Activated naive CD8-positive, alpha-beta T cell treated with anti-CD3 and anti-CD28 coated beads for 36 hours (primary cell): ENCODE measurements around the gene PBX1. TPM values are rescaled to one million over a fixed set of nuclear protein-coding genes. Genes with fewer than 3 reads are reported as not detected.
"Not testable (repeated sequence)": the region's sequence is repeated elsewhere in the genome, so short reads cannot be mapped to it uniquely, and the experiment has no call there.

Experiments
- DNase-seq: peaks from one replicate; pipeline ENCODE4 v3.0.0; 2021
- H3K27ac Mint-ChIP-seq: one replicate; pipeline ENCODE4 v1.8.0; 2022; ENCODE audit warnings: mild to moderate bottlenecking, moderate library complexity, mixed read lengths
- H3K27me3 Mint-ChIP-seq: one replicate; pipeline ENCODE4 v1.8.0; 2022; ENCODE audit warnings: mild to moderate bottlenecking, mixed read lengths
- H3K36me3 Mint-ChIP-seq: one replicate; pipeline ENCODE4 v1.8.0; 2021; ENCODE audit warnings: mild to moderate bottlenecking, mixed read lengths
- H3K4me1 Mint-ChIP-seq: one replicate; pipeline ENCODE4 v1.8.0; 2021; ENCODE audit warnings: mixed read lengths
- H3K4me3 Mint-ChIP-seq: one replicate; pipeline ENCODE4 v1.8.0; 2022; ENCODE audit warnings: mild to moderate bottlenecking, moderate library complexity, mixed read lengths
- H3K9me3 Mint-ChIP-seq: one replicate; pipeline ENCODE4 v1.8.0; 2022; ENCODE audit warnings: mixed read lengths
- total RNA-seq, 2 experiments: library from RNA; stranded (reverse); gene quantifications; one replicate each; pipeline ENCODE4 v1.2.3, GENCODE V29; 2021

The PBX1 gene
- total RNA-seq, 2 experiments from 2014 or later: 0.04 TPM; not detected in 1

GRCh38 chr1:164591858-164592257 lies 32.9 kb downstream of the PBX1 start:
- no peak for DNase-seq
- Mint-ChIP-seq H3K27ac (no peak overlapping the region), H3K4me1 (no peaks in the 10 kb centered on the region), H3K36me3 (no peaks in the 10 kb centered on the region), H3K4me3 (no peak overlapping the region), H3K27me3 (peaks cover 29% of the 10 kb centered on the region), H3K9me3 (no peaks in the 10 kb centered on the region)

GRCh38 chr1:164592634-164593033 lies 33.6 kb downstream of the PBX1 start:
- H3K4me1 Mint-ChIP-seq: no peaks in the 10 kb centered on the region
- H3K9me3 Mint-ChIP-seq: no peaks in the 10 kb centered on the region
- no peaks in the 10 kb centered on the region for H3K36me3 Mint-ChIP-seq
- DNase-seq: no peak
- no peak overlapping the region for H3K4me3 Mint-ChIP-seq
- peaks cover 27% of the 10 kb centered on the region for H3K27me3 Mint-ChIP-seq
- H3K27ac Mint-ChIP-seq: no peak overlapping the region

GRCh38 chr1:164595212-164595611 lies 36.2 kb downstream of the PBX1 start:
- Mint-ChIP-seq H3K36me3 (no peaks in the 10 kb centered on the region), H3K4me3 (no peak overlapping the region), H3K27me3 (peaks cover 10% of the 10 kb centered on the region), H3K27ac (no peak overlapping the region), H3K9me3 (no peaks in the 10 kb centered on the region), H3K4me1 (no peaks in the 10 kb centered on the region)
- no peak for DNase-seq

GRCh38 chr1:164596172-164596571 lies 37.2 kb downstream of the PBX1 start:
- H3K27me3 Mint-ChIP-seq: peaks cover 8% of the 10 kb centered on the region

GRCh38 chr1:164598719-164599118 lies 39.7 kb downstream of the PBX1 start:
- Mint-ChIP-seq H3K9me3 (no peaks in the 10 kb centered on the region), H3K4me3 (no peak overlapping the region), H3K4me1 (no peaks in the 10 kb centered on the region), H3K27me3 (peaks cover 8% of the 10 kb centered on the region), H3K27ac (no peak overlapping the region), H3K36me3 (no peaks in the 10 kb centered on the region)
- no peak for DNase-seq

More at GRCh38 chr1:164596172-164596571, 37.2 kb downstream of the PBX1 start:
- H3K36me3 Mint-ChIP-seq: no peaks in the 10 kb centered on the region
- H3K9me3 Mint-ChIP-seq: no peaks in the 10 kb centered on the region
- H3K4me1 Mint-ChIP-seq: no peaks in the 10 kb centered on the region
- H3K27ac Mint-ChIP-seq: no peak overlapping the region
- H3K4me3 Mint-ChIP-seq: no peak overlapping the region
- DNase-seq: no peak

GRCh38 chr1:164599272-164599671 lies 40.3 kb downstream of the PBX1 start:
- DNase-seq: no peak
- H3K27ac Mint-ChIP-seq: no peak overlapping the region
- H3K36me3 Mint-ChIP-seq: no peaks in the 10 kb centered on the region
- no peaks in the 10 kb centered on the region for H3K9me3 Mint-ChIP-seq
- peaks cover 8% of the 10 kb centered on the region for H3K27me3 Mint-ChIP-seq
- H3K4me3 Mint-ChIP-seq: no peak overlapping the region
- H3K4me1 Mint-ChIP-seq: no peaks in the 10 kb centered on the region

- DNase-seq: no peak
- H3K4me3 Mint-ChIP-seq: no peak overlapping the region
These were observed 42.6 kb downstream of the PBX1 start for GRCh38 chr1:164601399-164602100.

GRCh38 chr1:164602101-164602422 lies 43.1 kb downstream of the PBX1 start:
- H3K27me3 Mint-ChIP-seq: peaks cover 8% of the 10 kb centered on the region
- DNase-seq: no peak
- H3K4me1 Mint-ChIP-seq: no peaks in the 10 kb centered on the region
- H3K27ac Mint-ChIP-seq: no peak overlapping the region
- H3K4me3 Mint-ChIP-seq: no peak overlapping the region
- no peaks in the 10 kb centered on the region for H3K36me3 Mint-ChIP-seq
- no peaks in the 10 kb centered on the region for H3K9me3 Mint-ChIP-seq

More at GRCh38 chr1:164601399-164602100, 42.6 kb downstream of the PBX1 start:
- Mint-ChIP-seq H3K27ac (no peak overlapping the region), H3K9me3 (no peaks in the 10 kb centered on the region), H3K4me1 (no peaks in the 10 kb centered on the region), H3K36me3 (no peaks in the 10 kb centered on the region), H3K27me3 (peaks cover 8% of the 10 kb centered on the region)

GRCh38 chr1:164602480-164603093 lies 43.6 kb downstream of the PBX1 start:
- H3K4me1 Mint-ChIP-seq: no peaks in the 10 kb centered on the region
- no peak overlapping the region for H3K4me3 Mint-ChIP-seq
- H3K9me3 Mint-ChIP-seq: no peaks in the 10 kb centered on the region
- H3K36me3 Mint-ChIP-seq: no peaks in the 10 kb centered on the region
- peaks cover 8% of the 10 kb centered on the region for H3K27me3 Mint-ChIP-seq
- no peak for DNase-seq
- H3K27ac Mint-ChIP-seq: no peak overlapping the region

- not testable (repeated sequence) for H3K4me3 Mint-ChIP-seq, H3K4me1 Mint-ChIP-seq, H3K36me3 Mint-ChIP-seq, H3K27me3 Mint-ChIP-seq, H3K9me3 Mint-ChIP-seq, H3K27ac Mint-ChIP-seq, DNase-seq
These were observed 44.8 kb downstream of the PBX1 start for GRCh38 chr1:164603805-164604204.

GRCh38 chr1:164604541-164604940 lies 45.6 kb downstream of the PBX1 start:
- H3K4me3 Mint-ChIP-seq: no peak overlapping the region
- H3K27ac Mint-ChIP-seq: no peak overlapping the region
- no peaks in the 10 kb centered on the region for H3K9me3 Mint-ChIP-seq
- H3K36me3 Mint-ChIP-seq: no peaks in the 10 kb centered on the region
- H3K27me3 Mint-ChIP-seq: peaks cover under 1% of the 10 kb centered on the region
- no peak for DNase-seq
- no peaks in the 10 kb centered on the region for H3K4me1 Mint-ChIP-seq

GRCh38 chr1:164605254-164606091 lies 46.5 kb downstream of the PBX1 start:
- Mint-ChIP-seq H3K4me1 (no peaks in the 10 kb centered on the region), H3K27me3 (no peaks in the 10 kb centered on the region), H3K9me3 (no peaks in the 10 kb centered on the region), H3K27ac (no peak overlapping the region), H3K36me3 (no peaks in the 10 kb centered on the region), H3K4me3 (no peak overlapping the region)
- DNase-seq: no peak

GRCh38 chr1:164607351-164607750 lies 48.4 kb downstream of the PBX1 start:
- no peaks in the 10 kb centered on the region for H3K4me1 Mint-ChIP-seq
- H3K36me3 Mint-ChIP-seq: no peaks in the 10 kb centered on the region
- H3K27ac Mint-ChIP-seq: no peak overlapping the region
- DNase-seq: no peak
- no peaks in the 10 kb centered on the region for H3K9me3 Mint-ChIP-seq
- H3K4me3 Mint-ChIP-seq: no peak overlapping the region
- H3K27me3 Mint-ChIP-seq: no peaks in the 10 kb centered on the region

- H3K36me3 Mint-ChIP-seq: no peaks in the 10 kb centered on the region
- no peaks in the 10 kb centered on the region for H3K4me1 Mint-ChIP-seq
- no peaks in the 10 kb centered on the region for H3K27me3 Mint-ChIP-seq
- no peaks in the 10 kb centered on the region for H3K9me3 Mint-ChIP-seq
- H3K27ac Mint-ChIP-seq: no peak overlapping the region
- no peak for DNase-seq
- H3K4me3 Mint-ChIP-seq: no peak overlapping the region
These were observed 49.7 kb downstream of the PBX1 start for GRCh38 chr1:164608651-164609057.

GRCh38 chr1:164609089-164609488 lies 50.1 kb downstream of the PBX1 start:
- no peaks in the 10 kb centered on the region for H3K27me3 Mint-ChIP-seq
- no peak for DNase-seq
- H3K9me3 Mint-ChIP-seq: no peaks in the 10 kb centered on the region
- H3K4me1 Mint-ChIP-seq: no peaks in the 10 kb centered on the region
- H3K27ac Mint-ChIP-seq: no peak overlapping the region
- no peak overlapping the region for H3K4me3 Mint-ChIP-seq
- no peaks in the 10 kb centered on the region for H3K36me3 Mint-ChIP-seq
